Karpas-422 (cell line): ENCODE results near the gene HGS. TPM values are rescaled to one million over a fixed set of nuclear protein-coding genes. Genes with fewer than 3 reads are reported as not detected.

Experiments
- DNase-seq: peaks from one replicate; pipeline ENCODE4 v3.0.0-alpha.2; 2015
- H2AFZ ChIP-seq: fragments of 200-600 bp; sonication (generic); 2 replicates; pipeline ENCODE4 v1.6.1; 2014; ENCODE audit warnings: antibody characterized with exemption, low read length, mixed read lengths
- H3K27ac ChIP-seq: fragments of 200-600 bp; sonication (generic); 2 replicates; pipeline ENCODE4 v1.5.1; 2014; ENCODE audit warnings: mild to moderate bottlenecking, low read length, moderate library complexity
- H3K27me3 ChIP-seq: fragments of 200-600 bp; sonication (generic); 2 replicates; pipeline ENCODE4 v1.6.1; 2014; ENCODE audit warnings: low read length, mixed read lengths
- H3K36me3 ChIP-seq: fragments of 200-600 bp; sonication (generic); 2 replicates; pipeline ENCODE4 v1.6.1; 2014; ENCODE audit warnings: low read length, mixed read lengths; ENCODE audit not compliant: insufficient read depth
- H3K4me1 ChIP-seq: fragments of 200-600 bp; sonication (generic); 2 replicates; pipeline ENCODE4 v1.6.1; 2014; ENCODE audit warnings: mild to moderate bottlenecking, low read length, mixed read lengths
- H3K4me2 ChIP-seq: fragments of 200-600 bp; sonication (generic); 2 replicates; pipeline ENCODE4 v1.6.1; 2014; ENCODE audit warnings: low read length, low read depth, mild to moderate bottlenecking; ENCODE audit not compliant: poor library complexity, severe bottlenecking
- H3K4me3 ChIP-seq: fragments of 200-600 bp; sonication (generic); 2 replicates; pipeline ENCODE4 v1.5.1; 2014; ENCODE audit warnings: mild to moderate bottlenecking, antibody characterized with exemption, low read length, mixed read lengths
- H3K79me2 ChIP-seq: fragments of 200-600 bp; sonication (generic); 2 replicates; pipeline ENCODE4 v1.6.1; 2014; ENCODE audit warnings: mild to moderate bottlenecking, low read length, mixed read lengths
- H3K9ac ChIP-seq: fragments of 200-600 bp; sonication (generic); 2 replicates; pipeline ENCODE4 v1.6.0; 2014; ENCODE audit warnings: low read length
- H3K9me2 ChIP-seq: fragments of 200-600 bp; sonication (generic), shearing (Covaris generic); replicated peaks from 2 replicates; pipeline ENCODE4 v1.6.0; 2014; ENCODE audit warnings: mild to moderate bottlenecking, low read length, moderate library complexity; ENCODE audit not compliant: insufficient read depth
- H3K9me3 ChIP-seq: fragments of 300-700, 200-600 bp; sonication (generic); 2 replicates; pipeline ENCODE4 v1.6.1; 2014; ENCODE audit warnings: low read length, mixed read lengths
- H4K20me1 ChIP-seq: fragments of 200-600 bp; sonication (generic); 2 replicates; pipeline ENCODE4 v1.6.1; 2014; ENCODE audit warnings: mild to moderate bottlenecking, antibody characterized with exemption, low read length, low read depth; ENCODE audit not compliant: insufficient read depth
- total RNA-seq: library from RNA; depleted of rRNA; stranded (reverse); fragments of >200 nt; shearing (Covaris generic); gene quantifications from 2 replicates; pipeline ENCODE4 v1.2.3, GENCODE V29; 2014; ENCODE audit warnings: low replicate concordance

HGS gene
- total RNA-seq, 1 experiment from 2014 or later: 57.2 TPM

GRCh38 chr17:81722184-81723120, 38.6 kb downstream of the HGS start:
- H3K79me2 ChIP-seq: no peaks in the 10 kb centered on the region
- no peak overlapping the region for H3K27ac ChIP-seq
- peaks cover 2% of the 10 kb centered on the region; the same call in 1 of the 2 replicates for H4K20me1 ChIP-seq
- DNase-seq: no peak
- no peak overlapping the region for H2AFZ ChIP-seq
- no peak overlapping the region for H3K4me2 ChIP-seq
- no peak overlapping the region for H3K9ac ChIP-seq
- H3K27me3 ChIP-seq: no peaks in the 10 kb centered on the region
- H3K36me3 ChIP-seq: no peaks in the 10 kb centered on the region
- peaks cover 4% of the 10 kb centered on the region for H3K4me1 ChIP-seq
- no peaks in the 10 kb centered on the region for H3K9me3 ChIP-seq
- H3K9me2 ChIP-seq: no peaks in the 10 kb centered on the region
- no peak overlapping the region for H3K4me3 ChIP-seq

- Histone ChIP-seq H3K36me3 (no peaks in the 10 kb centered on the region), H3K27me3 (no peaks in the 10 kb centered on the region), H3K27ac (no peak overlapping the region), H3K4me2 (no peak overlapping the region), H3K9me3 (no peaks in the 10 kb centered on the region), H3K4me3 (no peak overlapping the region), H4K20me1 (peaks cover 2% of the 10 kb centered on the region; the same call in 1 of the 2 replicates), H3K4me1 (peaks cover 4% of the 10 kb centered on the region), H3K79me2 (no peaks in the 10 kb centered on the region), H3K9me2 (no peaks in the 10 kb centered on the region), H2AFZ (no peak overlapping the region), H3K9ac (no peak overlapping the region)
- DNase-seq: no peak
Observed at GRCh38 chr17:81723651-81724209, 39.9 kb downstream of the HGS start.

DNA sequence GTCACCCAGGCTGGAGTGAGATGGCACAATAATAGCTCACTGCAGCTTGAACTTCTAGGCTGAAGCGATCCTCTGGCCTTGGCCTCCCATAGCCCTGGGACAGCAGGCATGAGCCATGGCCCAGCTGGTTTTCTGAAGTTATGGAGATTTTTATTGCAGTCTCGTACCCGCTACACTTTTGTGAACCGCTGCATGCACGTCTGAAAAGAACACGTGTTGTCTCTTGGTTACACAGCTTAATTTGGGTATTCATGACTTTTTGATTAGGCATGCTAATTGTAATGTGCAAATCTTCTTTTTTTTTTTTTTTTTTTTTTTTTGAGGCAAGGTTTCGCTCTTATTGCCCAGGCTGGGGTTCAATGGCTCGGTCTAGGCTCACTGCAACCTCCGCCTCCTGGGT, 41.6 kb downstream of the HGS start:
- H4K20me1 ChIP-seq: peaks cover 2% of the 10 kb centered on the region; the same call in 1 of the 2 replicates
- H3K27ac ChIP-seq: no peak overlapping the region
- no peak overlapping the region for H3K4me3 ChIP-seq
- no peaks in the 10 kb centered on the region for H3K79me2 ChIP-seq
- H3K27me3 ChIP-seq: no peaks in the 10 kb centered on the region
- no peaks in the 10 kb centered on the region for H3K36me3 ChIP-seq
- no peaks in the 10 kb centered on the region for H3K9me3 ChIP-seq
- no peak overlapping the region for H3K9ac ChIP-seq
- DNase-seq: peak; percentile 72
- no peaks in the 10 kb centered on the region for H3K9me2 ChIP-seq
- peaks cover 4% of the 10 kb centered on the region for H3K4me1 ChIP-seq
- no peak overlapping the region for H2AFZ ChIP-seq
- no peak overlapping the region for H3K4me2 ChIP-seq

DNA sequence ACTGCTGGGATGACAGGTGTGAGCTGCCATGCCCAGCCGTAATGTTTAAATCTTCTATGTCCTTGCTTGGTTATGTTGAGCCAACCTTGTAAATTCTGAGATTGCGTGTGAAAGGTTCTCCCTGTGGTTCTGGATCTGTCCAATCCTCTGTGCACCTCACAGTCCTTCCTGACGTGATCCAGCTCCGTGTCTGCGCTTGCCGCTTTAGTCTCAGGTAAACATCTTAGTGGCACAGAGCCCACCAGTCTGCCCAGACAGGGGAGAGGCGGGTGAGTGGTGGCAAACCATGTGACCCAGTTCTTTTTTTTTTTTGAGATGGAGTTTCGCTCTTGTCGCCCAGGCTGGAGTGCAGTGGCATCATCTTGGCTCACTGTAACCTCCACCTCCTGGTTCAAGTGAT, 42.2 kb downstream of the HGS start:
- Histone ChIP-seq H3K27me3 (no peaks in the 10 kb centered on the region), H3K79me2 (no peaks in the 10 kb centered on the region), H3K9me3 (no peaks in the 10 kb centered on the region), H4K20me1 (peaks cover under 1% of the 10 kb centered on the region; the same call in 1 of the 2 replicates), H3K36me3 (no peaks in the 10 kb centered on the region), H3K9me2 (no peaks in the 10 kb centered on the region), H3K4me1 (peaks cover 4% of the 10 kb centered on the region), H2AFZ (no peak overlapping the region), H3K4me3 (no peak overlapping the region), H3K4me2 (no peak overlapping the region), H3K9ac (no peak overlapping the region), H3K27ac (no peak overlapping the region)
- DNase-seq: no peak

- H3K27me3 ChIP-seq: no peaks in the 10 kb centered on the region
- no peaks in the 10 kb centered on the region for H3K36me3 ChIP-seq
- no peaks in the 10 kb centered on the region for H3K9me3 ChIP-seq
- no peaks in the 10 kb centered on the region for H3K79me2 ChIP-seq
- no peaks in the 10 kb centered on the region for H3K9me2 ChIP-seq
- no peak overlapping the region for H3K9ac ChIP-seq
- no peak overlapping the region for H2AFZ ChIP-seq
- no peak overlapping the region for H3K4me2 ChIP-seq
- H4K20me1 ChIP-seq: no peaks in the 10 kb centered on the region
- peaks cover 9% of the 10 kb centered on the region for H3K4me1 ChIP-seq
- H3K27ac ChIP-seq: no peak overlapping the region
- H3K4me3 ChIP-seq: no peak overlapping the region
- no peak for DNase-seq
Observed at GRCh38 chr17:81727324-81728031, 43.7 kb downstream of the HGS start.

- no peaks in the 10 kb centered on the region for H3K79me2 ChIP-seq
- no peak overlapping the region for H3K4me3 ChIP-seq
- no peaks in the 10 kb centered on the region for H3K9me2 ChIP-seq
- H3K9me3 ChIP-seq: no peaks in the 10 kb centered on the region
- H3K9ac ChIP-seq: no peak overlapping the region
- no peak overlapping the region for H3K4me2 ChIP-seq
- H4K20me1 ChIP-seq: no peaks in the 10 kb centered on the region
- no peak overlapping the region for H3K27ac ChIP-seq
- H3K36me3 ChIP-seq: no peaks in the 10 kb centered on the region
- H3K4me1 ChIP-seq: peaks cover 22% of the 10 kb centered on the region
- peak; percentile 88 for DNase-seq
- H2AFZ ChIP-seq: no peak overlapping the region
- no peaks in the 10 kb centered on the region for H3K27me3 ChIP-seq
Observed at GRCh38 chr17:81733507-81734404, 49.9 kb downstream of the HGS start.

GRCh38 chr17:81734405-81735263, 50.8 kb downstream of the HGS start:
- no peak overlapping the region for H3K9ac ChIP-seq
- no peak overlapping the region for H2AFZ ChIP-seq
- H3K9me3 ChIP-seq: no peaks in the 10 kb centered on the region
- peaks cover 22% of the 10 kb centered on the region for H3K4me1 ChIP-seq
- no peaks in the 10 kb centered on the region for H3K79me2 ChIP-seq
- H3K4me2 ChIP-seq: peak overlapping the region; percentile 61
- no peaks in the 10 kb centered on the region for H4K20me1 ChIP-seq
- no peaks in the 10 kb centered on the region for H3K27me3 ChIP-seq
- no peak for DNase-seq
- no peak overlapping the region for H3K27ac ChIP-seq
- H3K4me3 ChIP-seq: peak overlapping the region; percentile 27; the same call in 1 of the 2 replicates
- no peaks in the 10 kb centered on the region for H3K9me2 ChIP-seq
- H3K36me3 ChIP-seq: no peaks in the 10 kb centered on the region
